Parathyroid adenoma (tissue), 2 donors: ENCODE data around the gene KRTAP12-1.

Source experiments
- H2AFZ ChIP-seq: fragments of 300-600 bp; sonication (generic); one replicate; pipeline ENCODE4 v1.7.0; 2017; ENCODE audit warnings: antibody characterized with exemption, mild to moderate bottlenecking
- H3K27ac ChIP-seq: fragments of 300-600 bp; sonication (generic); one replicate; pipeline ENCODE4 v1.7.0; 2017
- H3K27me3 ChIP-seq: fragments of 300-600 bp; sonication (generic); one replicate; pipeline ENCODE4 v1.7.0; 2017; ENCODE audit warnings: low read length; ENCODE audit not compliant: control insufficient read depth, insufficient read depth
- H3K36me3 ChIP-seq: fragments of 300-600 bp; sonication (generic); one replicate; pipeline ENCODE4 v1.7.0; 2017; ENCODE audit warnings: low read length; ENCODE audit not compliant: control insufficient read depth, insufficient read depth
- H3K4me1 ChIP-seq: fragments of 300-600 bp; sonication (generic); one replicate; pipeline ENCODE4 v1.7.0; 2017; ENCODE audit warnings: control low read depth
- H3K4me2 ChIP-seq: fragments of 300-600 bp; sonication (generic); one replicate; pipeline ENCODE4 v1.7.0; 2017; ENCODE audit warnings: low read length
- H3K4me3 ChIP-seq: fragments of 300-600 bp; sonication (generic); one replicate; pipeline ENCODE4 v1.7.0; 2017; ENCODE audit warnings: low read depth, low read length
- H3K79me2 ChIP-seq: fragments of 300-600 bp; sonication (generic); one replicate; pipeline ENCODE4 v1.7.0; 2017; ENCODE audit warnings: control low read depth
- H3K9ac ChIP-seq: fragments of 300-600 bp; sonication (generic); one replicate; pipeline ENCODE4 v1.7.0; 2017; ENCODE audit warnings: mild to moderate bottlenecking
- H3K9me3 ChIP-seq: fragments of 300-600 bp; sonication (generic); one replicate; pipeline ENCODE4 v1.7.0; 2017; ENCODE audit warnings: low read length; ENCODE audit not compliant: control insufficient read depth
- TF ChIP-seq, protein P1 (sequence below): fragments of 300-600 bp; sonication (generic); IDR thresholded peaks from one replicate; pipeline ENCODE4 v1.7.0; 2017; ENCODE audit warnings: antibody characterized with exemption, mild to moderate bottlenecking
- donor health status: primary hyperparathyroidism.

Gene KRTAP12-1

DNA sequence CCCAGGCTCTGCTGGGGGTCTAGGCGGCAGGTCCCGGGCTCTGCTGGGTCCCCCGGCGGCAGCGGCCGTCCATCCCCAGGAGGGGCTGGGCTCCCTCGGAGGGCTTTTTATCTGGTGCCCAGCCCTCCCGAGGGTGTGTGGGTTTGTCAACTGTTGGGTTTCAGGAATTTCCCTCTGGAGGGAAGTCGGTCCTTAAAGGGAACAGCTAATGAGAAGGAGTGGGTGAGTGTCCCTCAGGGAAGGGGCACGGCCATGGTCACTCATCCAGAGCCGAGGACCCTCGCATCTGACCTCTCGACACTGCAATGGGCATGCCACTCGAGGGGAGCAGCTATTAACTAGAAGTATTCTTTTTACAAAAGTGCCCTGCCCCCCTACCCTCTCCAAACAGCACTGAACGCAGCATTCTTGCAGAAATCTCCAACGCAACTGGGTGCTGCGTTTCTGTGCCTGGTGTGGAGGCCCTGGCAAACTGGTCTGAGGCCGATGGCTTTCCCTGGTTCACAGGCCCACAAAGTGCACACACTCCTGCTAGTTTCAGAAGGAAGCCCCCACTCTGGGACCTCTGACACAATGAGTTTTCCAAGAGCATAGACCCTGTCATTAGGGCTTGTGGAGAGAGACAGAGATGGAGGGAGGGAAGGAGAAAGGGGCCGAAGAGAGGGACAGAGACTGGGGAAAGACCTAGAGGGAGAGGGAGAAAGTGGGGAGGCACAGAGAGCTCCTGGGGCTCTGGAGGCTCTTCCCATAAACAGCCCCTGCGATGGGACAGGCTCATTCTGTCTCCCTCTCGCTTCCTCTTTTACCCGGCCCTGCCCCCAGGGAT, 30.5 kb upstream of the KRTAP12-1 start:
- no peak overlapping the region for H3K4me3 ChIP-seq
- no peaks in the 10 kb centered on the region for H3K4me1 ChIP-seq
- TF ChIP-seq, protein P1, sequence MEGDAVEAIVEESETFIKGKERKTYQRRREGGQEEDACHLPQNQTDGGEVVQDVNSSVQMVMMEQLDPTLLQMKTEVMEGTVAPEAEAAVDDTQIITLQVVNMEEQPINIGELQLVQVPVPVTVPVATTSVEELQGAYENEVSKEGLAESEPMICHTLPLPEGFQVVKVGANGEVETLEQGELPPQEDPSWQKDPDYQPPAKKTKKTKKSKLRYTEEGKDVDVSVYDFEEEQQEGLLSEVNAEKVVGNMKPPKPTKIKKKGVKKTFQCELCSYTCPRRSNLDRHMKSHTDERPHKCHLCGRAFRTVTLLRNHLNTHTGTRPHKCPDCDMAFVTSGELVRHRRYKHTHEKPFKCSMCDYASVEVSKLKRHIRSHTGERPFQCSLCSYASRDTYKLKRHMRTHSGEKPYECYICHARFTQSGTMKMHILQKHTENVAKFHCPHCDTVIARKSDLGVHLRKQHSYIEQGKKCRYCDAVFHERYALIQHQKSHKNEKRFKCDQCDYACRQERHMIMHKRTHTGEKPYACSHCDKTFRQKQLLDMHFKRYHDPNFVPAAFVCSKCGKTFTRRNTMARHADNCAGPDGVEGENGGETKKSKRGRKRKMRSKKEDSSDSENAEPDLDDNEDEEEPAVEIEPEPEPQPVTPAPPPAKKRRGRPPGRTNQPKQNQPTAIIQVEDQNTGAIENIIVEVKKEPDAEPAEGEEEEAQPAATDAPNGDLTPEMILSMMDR: no peak
- H3K36me3 ChIP-seq: no peaks in the 10 kb centered on the region
- no peak overlapping the region for H3K27ac ChIP-seq
- H3K79me2 ChIP-seq: no peaks in the 10 kb centered on the region
- no peak overlapping the region for H3K4me2 ChIP-seq
- no peak overlapping the region for H3K9ac ChIP-seq
- no peaks in the 10 kb centered on the region for H3K27me3 ChIP-seq
- H3K9me3 ChIP-seq: no peaks in the 10 kb centered on the region
- H2AFZ ChIP-seq: no peak overlapping the region

DNA sequence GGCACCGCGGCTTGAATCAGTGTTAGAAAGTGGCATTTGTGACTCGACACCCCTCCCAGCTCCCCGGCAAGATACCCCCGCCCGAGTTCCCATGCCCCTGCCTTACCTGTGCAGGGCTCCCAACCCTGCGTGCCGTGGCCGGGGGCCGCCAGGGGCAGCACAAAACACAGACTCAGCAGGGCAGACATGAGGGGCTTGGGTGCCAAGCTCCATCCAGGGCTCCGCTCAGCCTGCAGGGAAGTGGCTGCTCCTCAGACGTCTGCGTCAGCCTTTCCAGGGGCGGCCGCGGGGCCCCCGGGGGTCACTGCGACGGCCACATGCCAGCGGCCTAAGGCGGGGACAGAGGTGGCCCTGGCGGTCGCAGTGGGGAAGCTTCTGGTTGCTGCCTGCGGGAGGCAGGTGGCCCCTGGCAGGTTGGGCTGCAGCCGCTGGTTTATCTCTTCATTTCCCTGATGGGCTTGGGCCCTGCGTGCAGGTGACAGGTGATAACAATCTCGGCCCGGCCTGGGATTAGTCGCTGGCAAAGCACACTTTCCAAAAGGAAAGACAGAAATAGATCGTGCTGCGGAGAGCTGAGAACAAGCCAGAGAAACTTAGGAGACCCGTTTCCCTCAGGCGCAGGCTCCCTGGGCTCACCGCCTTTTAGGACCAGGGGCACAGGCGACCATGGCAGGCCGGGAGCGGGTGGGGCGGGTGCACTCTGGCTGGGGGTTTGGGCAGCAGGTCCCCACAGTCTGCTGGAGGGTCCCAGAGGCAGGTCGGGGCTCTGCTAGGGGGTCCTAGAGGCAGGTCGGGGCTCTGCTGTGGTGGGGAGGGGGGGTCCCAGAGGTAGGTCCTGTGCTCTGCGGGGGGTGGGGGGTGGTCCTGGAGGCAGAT, 29.6 kb upstream of the KRTAP12-1 start, which contains the start of gene TSPEAR:
TSS of gene TSPEAR (minus strand) at position 246 of the 876 bp plus-strand sequence. CDS start at position 188, 58 bp downstream.
- Histone ChIP-seq H3K36me3 (no peaks in the 10 kb centered on the region), H3K9ac (no peak within 1 kb of the TSS), H2AFZ (peak within 1 kb of the TSS; percentile 38), H3K27ac (no peak within 1 kb of the TSS), H3K79me2 (no peaks in the 10 kb centered on the region), H3K27me3 (no peaks in the 10 kb centered on the region), H3K4me1 (no peaks in the 10 kb centered on the region), H3K9me3 (no peaks in the 10 kb centered on the region), H3K4me3 (peak within 1 kb of the TSS; percentile 39), H3K4me2 (peak within 1 kb of the TSS; percentile 71)
- TF ChIP-seq, protein P1: no peak

DNA sequence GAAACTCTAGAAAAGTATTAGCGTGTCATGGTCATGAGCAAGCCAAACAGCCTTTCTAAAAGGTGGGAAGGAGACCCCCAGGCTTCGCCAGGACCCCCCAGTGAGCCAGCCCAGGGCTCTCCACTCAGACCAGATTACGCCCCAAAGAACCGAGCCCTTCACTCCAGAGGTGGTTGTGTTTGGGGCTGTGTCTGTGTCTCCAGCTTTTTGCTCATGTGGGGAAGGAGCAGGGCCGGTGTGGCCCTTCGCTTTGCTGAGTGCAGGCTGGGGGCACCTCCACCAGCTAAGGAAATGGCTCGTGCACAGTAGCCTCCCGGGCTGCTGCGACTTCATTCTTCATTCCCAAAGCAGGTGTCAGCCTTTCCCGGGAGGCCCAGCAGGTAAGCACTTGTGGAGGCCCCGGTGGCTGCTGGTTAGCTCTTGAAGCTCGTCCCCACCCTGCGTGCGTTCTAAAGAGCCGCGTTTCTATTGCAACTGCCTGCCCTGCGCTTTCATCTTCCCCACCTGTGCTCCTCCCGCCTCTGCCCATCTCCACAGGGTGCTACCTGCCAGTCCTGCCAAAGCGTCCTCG, 28.9 kb upstream of the KRTAP12-1 start:
- no peaks in the 10 kb centered on the region for H3K36me3 ChIP-seq
- no peak overlapping the region for H2AFZ ChIP-seq
- no peak overlapping the region for H3K9ac ChIP-seq
- no peak overlapping the region for H3K4me3 ChIP-seq
- H3K4me2 ChIP-seq: peak overlapping the region; percentile 71
- TF ChIP-seq, protein P1: no peak
- H3K79me2 ChIP-seq: no peaks in the 10 kb centered on the region
- H3K9me3 ChIP-seq: no peaks in the 10 kb centered on the region
- no peaks in the 10 kb centered on the region for H3K4me1 ChIP-seq
- no peaks in the 10 kb centered on the region for H3K27me3 ChIP-seq
- H3K27ac ChIP-seq: no peak overlapping the region

DNA sequence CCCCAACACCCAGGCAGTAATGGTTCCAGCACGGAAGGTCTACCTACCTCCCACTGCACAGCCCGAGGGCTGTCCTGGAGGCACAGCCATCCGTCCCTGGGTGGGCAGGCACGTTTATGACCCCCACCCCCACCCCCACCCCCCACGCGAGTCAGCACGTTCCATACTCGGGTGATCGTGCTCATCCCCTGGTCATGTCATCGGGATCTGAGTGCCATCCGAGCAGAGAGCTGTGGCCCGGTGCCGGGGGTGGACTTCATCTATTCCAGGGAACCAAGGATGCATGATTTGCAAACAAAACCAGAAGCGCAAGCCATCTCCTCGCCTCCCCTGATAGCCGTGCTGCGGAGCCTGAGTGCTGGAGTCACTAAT, 28.3 kb upstream of the KRTAP12-1 start:
- H3K4me3 ChIP-seq: no peak overlapping the region
- TF ChIP-seq, protein P1: no peak
- no peak overlapping the region for H2AFZ ChIP-seq
- no peaks in the 10 kb centered on the region for H3K79me2 ChIP-seq
- no peaks in the 10 kb centered on the region for H3K27me3 ChIP-seq
- no peaks in the 10 kb centered on the region for H3K4me1 ChIP-seq
- no peaks in the 10 kb centered on the region for H3K9me3 ChIP-seq
- H3K4me2 ChIP-seq: no peak overlapping the region
- H3K27ac ChIP-seq: no peak overlapping the region
- H3K9ac ChIP-seq: no peak overlapping the region
- no peaks in the 10 kb centered on the region for H3K36me3 ChIP-seq
